ENCODE results near the gene BRCA1. TPM values are rescaled to one million over a fixed set of nuclear protein-coding genes. Genes with fewer than 3 reads are reported as not detected.

Gene BRCA1
- total RNA-seq, 1 donor from 2014 or later = 6.0 TPM

DNA sequence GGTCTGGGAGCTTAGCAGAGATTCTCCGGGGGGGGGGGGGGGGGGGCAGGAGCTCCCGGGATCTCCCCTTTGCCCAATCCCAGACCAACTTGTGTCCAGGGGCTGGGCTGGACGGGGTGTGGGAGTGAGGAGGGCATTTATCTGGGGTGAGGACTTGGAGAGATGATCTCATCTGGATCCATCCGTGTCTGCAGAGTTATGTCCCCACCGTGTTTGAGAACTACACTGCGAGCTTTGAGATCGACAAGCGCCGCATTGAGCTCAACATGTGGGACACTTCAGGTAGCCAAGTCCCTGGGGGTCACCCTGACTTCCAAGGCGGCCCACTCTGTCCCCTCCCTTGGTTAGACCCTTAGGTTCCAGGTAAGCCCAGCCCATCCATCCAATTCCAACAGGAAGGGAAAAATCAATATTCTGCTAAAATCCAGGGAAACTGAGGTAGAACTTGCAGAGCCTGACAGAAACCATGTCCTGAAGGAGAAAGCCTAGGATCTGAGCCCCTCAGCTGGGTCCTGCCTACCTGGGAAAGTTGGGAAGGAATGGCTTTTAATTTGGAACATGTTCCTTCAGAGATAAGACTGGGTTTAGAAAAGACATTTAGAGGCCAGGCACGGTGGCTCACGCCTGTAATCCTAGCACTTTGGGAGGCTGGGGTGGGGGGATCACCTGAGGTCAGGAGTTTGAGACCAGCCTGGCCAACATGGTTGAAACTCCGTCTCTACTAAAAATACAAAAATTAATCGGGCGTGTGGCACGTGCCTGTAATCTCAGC is 99.2 kb downstream of the BRCA1 start:
- Histone ChIP-seq H3K4me1 (ENCODE audit: insufficient read depth, low read length) (peaks cover 15% of the 10 kb centered on the region), H3K4me3 (ENCODE audit: insufficient read depth, low read depth, low read length) (no peak overlapping the region), H2AFZ (ENCODE audit: low read depth, low read length) (peak overlapping the region; percentile 77), H4K20me1 (ENCODE audit: insufficient read depth, low read length) (no peaks in the 10 kb centered on the region), H3K36me3 (ENCODE audit: insufficient read depth, low read length) (no peaks in the 10 kb centered on the region), H3K9me3 (ENCODE audit: insufficient read depth, low read depth, low read length) (no peaks in the 10 kb centered on the region), H3K4me2 (ENCODE audit: low read length) (peak overlapping the region; percentile 85), H3K9ac (ENCODE audit: low read length) (no peak overlapping the region), H3K79me2 (ENCODE audit: insufficient read depth, low read length) (peaks cover 12% of the 10 kb centered on the region), H3K27ac (ENCODE audit: low read depth, low read length) (no peak overlapping the region), H3K27me3 (ENCODE audit: insufficient read depth, low read length) (no peaks in the 10 kb centered on the region)
- Mint-ChIP-seq H3K27ac (ENCODE audit: unreplicated experiment) (peak overlapping the region; percentile 69), H3K27me3 (ENCODE audit: low read depth, unreplicated experiment) (peaks cover 6% of the 10 kb centered on the region), H3K4me3 (ENCODE audit: unreplicated experiment) (peak overlapping the region; percentile 81), H3K9me3 (ENCODE audit: unreplicated experiment) (no peaks in the 10 kb centered on the region), H3K4me1 (ENCODE audit: low read depth, unreplicated experiment) (no peaks in the 10 kb centered on the region), H3K36me3 (ENCODE audit: low read depth, unreplicated experiment) (no peaks in the 10 kb centered on the region)
- no peak for TF ChIP-seq EZH2 (IDR thresholded peaks at IDR 0.05; ENCODE audit: insufficient read depth, low read length)
- TF ChIP-seq, protein P1, sequence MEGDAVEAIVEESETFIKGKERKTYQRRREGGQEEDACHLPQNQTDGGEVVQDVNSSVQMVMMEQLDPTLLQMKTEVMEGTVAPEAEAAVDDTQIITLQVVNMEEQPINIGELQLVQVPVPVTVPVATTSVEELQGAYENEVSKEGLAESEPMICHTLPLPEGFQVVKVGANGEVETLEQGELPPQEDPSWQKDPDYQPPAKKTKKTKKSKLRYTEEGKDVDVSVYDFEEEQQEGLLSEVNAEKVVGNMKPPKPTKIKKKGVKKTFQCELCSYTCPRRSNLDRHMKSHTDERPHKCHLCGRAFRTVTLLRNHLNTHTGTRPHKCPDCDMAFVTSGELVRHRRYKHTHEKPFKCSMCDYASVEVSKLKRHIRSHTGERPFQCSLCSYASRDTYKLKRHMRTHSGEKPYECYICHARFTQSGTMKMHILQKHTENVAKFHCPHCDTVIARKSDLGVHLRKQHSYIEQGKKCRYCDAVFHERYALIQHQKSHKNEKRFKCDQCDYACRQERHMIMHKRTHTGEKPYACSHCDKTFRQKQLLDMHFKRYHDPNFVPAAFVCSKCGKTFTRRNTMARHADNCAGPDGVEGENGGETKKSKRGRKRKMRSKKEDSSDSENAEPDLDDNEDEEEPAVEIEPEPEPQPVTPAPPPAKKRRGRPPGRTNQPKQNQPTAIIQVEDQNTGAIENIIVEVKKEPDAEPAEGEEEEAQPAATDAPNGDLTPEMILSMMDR (IDR thresholded peaks at IDR 0.05; ENCODE audit: insufficient read depth, low read depth, low read length) = no peak
- DNase-seq (ENCODE audit: low read depth) (no peak), FAIRE-seq (no peak)

DNA sequence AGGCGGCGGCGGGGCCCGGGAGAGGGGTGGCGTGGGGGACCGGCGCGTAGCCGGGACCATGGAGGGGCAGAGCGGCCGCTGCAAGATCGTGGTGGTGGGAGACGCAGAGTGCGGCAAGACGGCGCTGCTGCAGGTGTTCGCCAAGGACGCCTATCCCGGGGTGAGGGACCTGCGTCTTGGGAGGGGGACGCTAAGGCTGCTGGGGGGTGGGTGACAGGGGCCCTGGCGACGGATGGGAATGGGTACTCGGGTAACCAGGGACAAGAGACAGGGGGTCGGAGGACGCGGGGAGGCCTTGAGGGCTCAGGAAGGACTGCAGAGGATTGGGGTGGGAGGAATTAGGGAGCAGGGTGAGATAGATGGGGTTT is 99.9 kb downstream of the BRCA1 start:
- peak overlapping the region; percentile 61 for H3K9ac ChIP-seq (ENCODE audit: low read length)
- peak overlapping the region; percentile 69 for H3K27ac Mint-ChIP-seq (ENCODE audit: unreplicated experiment)
- no peak overlapping the region for H3K27ac ChIP-seq (ENCODE audit: low read depth, low read length)

More for the DNA sequence above, 99.9 kb downstream of the BRCA1 start:
- Histone ChIP-seq H3K36me3 (ENCODE audit: insufficient read depth, low read length) (no peaks in the 10 kb centered on the region), H3K4me2 (ENCODE audit: low read length) (peak overlapping the region; percentile 85), H3K27me3 (ENCODE audit: insufficient read depth, low read length) (no peaks in the 10 kb centered on the region), H4K20me1 (ENCODE audit: insufficient read depth, low read length) (no peaks in the 10 kb centered on the region), H3K79me2 (ENCODE audit: insufficient read depth, low read length) (peaks cover 17% of the 10 kb centered on the region), H3K4me1 (ENCODE audit: insufficient read depth, low read length) (peaks cover 18% of the 10 kb centered on the region), H3K9me3 (ENCODE audit: insufficient read depth, low read depth, low read length) (no peaks in the 10 kb centered on the region), H2AFZ (ENCODE audit: low read depth, low read length) (peak overlapping the region; percentile 77), H3K4me3 (ENCODE audit: insufficient read depth, low read depth, low read length) (peak overlapping the region; percentile 46)
- Mint-ChIP-seq H3K9me3 (ENCODE audit: unreplicated experiment) (no peaks in the 10 kb centered on the region), H3K27me3 (ENCODE audit: low read depth, unreplicated experiment) (peaks cover 6% of the 10 kb centered on the region), H3K36me3 (ENCODE audit: low read depth, unreplicated experiment) (no peaks in the 10 kb centered on the region), H3K4me1 (ENCODE audit: low read depth, unreplicated experiment) (peaks cover 2% of the 10 kb centered on the region), H3K4me3 (ENCODE audit: unreplicated experiment) (peak overlapping the region; percentile 81)
- FAIRE-seq = no peak
- DNase-seq (ENCODE audit: low read depth) = no peak
- TF ChIP-seq EZH2 (IDR thresholded peaks at IDR 0.05; ENCODE audit: insufficient read depth, low read length) = no peak
- TF ChIP-seq, protein P1 (IDR thresholded peaks at IDR 0.05; ENCODE audit: insufficient read depth, low read depth, low read length) = no peak

Data from astrocyte (in vitro differentiated cells and primary cell).